ENCODE results near the gene RPL15. TPM values are rescaled to one million over a fixed set of nuclear protein-coding genes. Genes with fewer than 3 reads are reported as not detected.
"Not testable (repeated sequence)": the region's sequence is repeated elsewhere in the genome, so short reads cannot be mapped to it uniquely, and the experiment has no call there.

RPL15 gene
- total RNA-seq, 1 donor from 2014 or later, result 1,001 TPM

GRCh38 chr3:23884481-23884880 is 32.5 kb upstream of the RPL15 start:
- intact Hi-C loops (cut with DNase I), result no loop called here
- DNase-seq (ENCODE audit: missing footprints), result no peak
- ATAC-seq, result no peak

- intact Hi-C loops (cut with DNase I), result loop anchor here (5.0 kb wide), 2 partner anchors 352 to 797 kb away; no protein-coding TSS in a partner anchor
- ATAC-seq (no peak), DNase-seq (ENCODE audit: missing footprints) (no peak)
Observed at GRCh38 chr3:23885210-23885609, 31.7 kb upstream of the RPL15 start.

- intact Hi-C loops (cut with DNase I), result loop anchor here (5.0 kb wide), 2 partner anchors 351 to 796 kb away; no protein-coding TSS in a partner anchor
- ATAC-seq, result no peak
- no peak for DNase-seq (ENCODE audit: missing footprints)
Observed at GRCh38 chr3:23886311-23886710, 30.6 kb upstream of the RPL15 start.

GRCh38 chr3:23888617-23889228 is 28.2 kb upstream of the RPL15 start:
- ATAC-seq, result peak; percentile 27
- no peak for DNase-seq (ENCODE audit: missing footprints)
- intact Hi-C loops (cut with DNase I), result loop anchor here (5.0 kb wide), 2 partner anchors 349 to 794 kb away; no protein-coding TSS in a partner anchor

- ATAC-seq, result no peak
- intact Hi-C loops (cut with DNase I), result loop anchor here (5.0 kb wide), 2 partner anchors 348 to 793 kb away; no protein-coding TSS in a partner anchor
- DNase-seq (ENCODE audit: missing footprints), result no peak
Observed at GRCh38 chr3:23889386-23889785, 27.5 kb upstream of the RPL15 start.

GRCh38 chr3:23889950-23890349 is 27.0 kb upstream of the RPL15 start:
- no peak for DNase-seq (ENCODE audit: missing footprints)
- ATAC-seq, result no peak
- intact Hi-C loops (cut with DNase I), result loop anchor here (5.0 to 10.0 kb wide), 3 partner anchors 105 to 792 kb away; no protein-coding TSS in a partner anchor

- ATAC-seq (no peak), DNase-seq (ENCODE audit: missing footprints) (no peak)
- intact Hi-C loops (cut with DNase I), result loop anchor here (10.0 kb wide), 1 partner anchor 100 kb away; no protein-coding TSS in a partner anchor
Observed at GRCh38 chr3:23894254-23895061, 22.5 kb upstream of the RPL15 start.

- intact Hi-C loops (cut with DNase I), result loop anchor here (10.0 kb wide), 1 partner anchor 100 kb away; no protein-coding TSS in a partner anchor
Observed at GRCh38 chr3:23895181-23895580, 21.8 kb upstream of the RPL15 start.

GRCh38 chr3:23900744-23901143 is 16.2 kb upstream of the RPL15 start:
- ATAC-seq (no peak), DNase-seq (ENCODE audit: missing footprints) (no peak)
- intact Hi-C loops (cut with DNase I), result no loop called here

More at GRCh38 chr3:23895181-23895580, 21.8 kb upstream of the RPL15 start:
- ATAC-seq, result no peak
- DNase-seq (ENCODE audit: missing footprints), result no peak

GRCh38 chr3:23904545-23904944 is 12.4 kb upstream of the RPL15 start:
- no peak for DNase-seq (ENCODE audit: missing footprints)
- no peak for ATAC-seq
- intact Hi-C loops (cut with DNase I), result no loop called here

GRCh38 chr3:23909341-23909740 is 7.6 kb upstream of the RPL15 start:
- ATAC-seq (no peak), DNase-seq (ENCODE audit: missing footprints) (no peak)
- intact Hi-C loops (cut with DNase I), result no loop called here

GRCh38 chr3:23911397-23911796 is 5.5 kb upstream of the RPL15 start:
- intact Hi-C loops (cut with DNase I), result no loop called here
- DNase-seq (ENCODE audit: missing footprints) (no peak), ATAC-seq (no peak)

GRCh38 chr3:23912335-23912734 is 4.6 kb upstream of the RPL15 start:
- ATAC-seq; intact Hi-C loops (cut with DNase I); DNase-seq (ENCODE audit: missing footprints): not testable (repeated sequence)

GRCh38 chr3:23913182-23913581 is 3.8 kb upstream of the RPL15 start:
- intact Hi-C loops (cut with DNase I), result no loop called here
- ATAC-seq, result no peak
- DNase-seq (ENCODE audit: missing footprints), result no peak

- ATAC-seq (no peak), DNase-seq (ENCODE audit: missing footprints) (no peak)
- intact Hi-C loops (cut with DNase I), result no loop called here
Observed at GRCh38 chr3:23913873-23914743, 2.8 kb upstream of the RPL15 start.

- no peak for ATAC-seq
Observed at GRCh38 chr3:23915537-23916108, 1.3 kb upstream of the RPL15 start.

GRCh38 chr3:23916152-23916885 is 613 bp upstream of the RPL15 start:
- ATAC-seq (peak; percentile 58), DNase-seq (ENCODE audit: missing footprints) (peak; percentile 76)
- intact Hi-C loops (cut with DNase I), result no loop called here

More at GRCh38 chr3:23915537-23916108, 1.3 kb upstream of the RPL15 start:
- intact Hi-C loops (cut with DNase I), result no loop called here
- no peak for DNase-seq (ENCODE audit: missing footprints)
